CD4-positive, alpha-beta T cell treated with Interleukin-17A for 1 hour (primary cell): ENCODE measurements around the gene PLCB1.
"Not testable (repeated sequence)": the region's sequence is repeated elsewhere in the genome, so short reads cannot be mapped to it uniquely, and the experiment has no call there.

Source experiments
- DNase-seq: peaks from one replicate; pipeline ENCODE4 v3.0.0-alpha.2; 2020

Gene PLCB1

DNA sequence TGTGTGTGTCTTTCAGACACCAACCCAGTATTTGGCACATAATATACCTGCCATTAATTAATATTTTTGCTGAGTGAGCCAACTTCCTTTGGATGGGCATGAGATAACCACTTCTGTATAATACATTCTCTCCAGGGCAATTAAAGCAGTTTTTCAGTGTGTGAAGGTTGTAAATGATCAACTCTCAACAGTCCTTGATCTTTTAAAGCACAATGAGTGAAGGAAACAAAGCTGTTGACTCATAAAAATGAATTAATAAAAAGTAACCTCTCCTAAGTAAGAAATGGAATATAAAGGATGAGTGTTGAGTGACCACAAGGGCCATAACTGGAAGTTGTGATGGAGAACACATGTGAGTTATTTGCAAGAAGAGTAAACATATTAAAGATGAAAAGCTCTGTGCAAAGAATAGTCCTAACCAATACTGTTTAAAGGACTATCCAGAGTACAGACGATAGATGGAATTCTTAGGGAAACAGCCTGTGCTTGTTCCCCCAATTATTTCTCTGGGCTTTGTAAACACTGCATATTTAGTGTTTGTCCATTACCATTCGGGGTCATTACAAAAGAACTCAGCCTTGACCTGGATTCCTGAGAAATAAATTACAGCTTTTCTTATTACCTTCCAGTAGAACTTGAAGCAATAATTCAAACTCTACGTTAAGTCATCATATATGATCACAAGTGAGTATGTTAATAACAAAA, 446.2 kb downstream of the PLCB1 start:
- no peak for DNase-seq

DNA sequence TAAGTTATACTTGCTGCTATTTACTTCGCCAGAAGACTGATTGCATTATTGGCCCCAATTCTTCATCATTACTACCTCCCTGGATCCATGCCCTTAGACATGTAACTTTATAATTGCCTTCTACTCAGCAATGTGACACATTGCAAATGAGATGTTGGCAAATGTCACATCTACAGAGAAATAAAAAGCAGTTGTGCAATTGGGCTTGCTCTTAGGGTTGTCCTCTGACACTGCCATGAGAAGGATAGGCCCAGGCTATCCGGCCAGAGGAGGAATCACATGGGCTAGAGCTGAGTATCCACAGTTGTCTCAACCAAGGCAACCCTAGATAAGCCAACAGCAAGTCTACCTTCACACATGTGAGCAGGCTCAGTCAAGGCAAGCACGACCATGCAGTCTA, 447.0 kb downstream of the PLCB1 start:
- no peak for DNase-seq

DNA sequence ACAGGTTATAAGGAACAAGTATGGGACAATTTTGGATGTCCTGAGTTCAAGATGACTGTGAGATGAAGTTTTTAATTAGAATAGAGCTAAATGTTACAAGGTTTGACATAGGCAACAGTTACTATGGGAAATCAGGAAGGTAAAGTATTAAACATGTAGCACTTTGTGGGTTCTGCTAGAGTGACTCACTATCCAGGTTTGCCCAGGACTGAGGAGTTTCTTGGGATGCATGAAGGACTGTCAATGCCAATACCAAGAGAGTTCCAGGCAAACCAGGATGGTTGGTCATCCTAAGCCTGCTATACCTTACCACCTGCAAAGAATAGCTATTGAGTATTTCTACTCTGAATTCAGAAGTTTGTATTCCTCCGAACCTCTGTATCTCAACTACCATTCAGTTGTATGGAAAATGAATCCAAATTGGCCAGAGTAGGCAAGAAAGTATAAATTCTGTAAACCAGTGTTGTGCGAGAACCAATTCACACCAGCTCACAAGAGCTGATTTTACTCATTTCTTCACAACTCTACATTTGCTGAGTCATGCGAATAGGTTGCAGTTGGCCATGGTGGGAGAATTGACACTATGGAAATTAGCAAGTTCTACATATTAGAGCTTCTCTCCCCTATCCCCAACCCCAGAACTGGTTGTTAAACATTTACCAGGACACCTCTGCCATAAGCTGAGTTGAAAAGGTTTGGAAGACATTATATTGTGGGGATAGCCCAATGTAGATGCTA, 449.5 kb downstream of the PLCB1 start:
- DNase-seq: no peak

DNA sequence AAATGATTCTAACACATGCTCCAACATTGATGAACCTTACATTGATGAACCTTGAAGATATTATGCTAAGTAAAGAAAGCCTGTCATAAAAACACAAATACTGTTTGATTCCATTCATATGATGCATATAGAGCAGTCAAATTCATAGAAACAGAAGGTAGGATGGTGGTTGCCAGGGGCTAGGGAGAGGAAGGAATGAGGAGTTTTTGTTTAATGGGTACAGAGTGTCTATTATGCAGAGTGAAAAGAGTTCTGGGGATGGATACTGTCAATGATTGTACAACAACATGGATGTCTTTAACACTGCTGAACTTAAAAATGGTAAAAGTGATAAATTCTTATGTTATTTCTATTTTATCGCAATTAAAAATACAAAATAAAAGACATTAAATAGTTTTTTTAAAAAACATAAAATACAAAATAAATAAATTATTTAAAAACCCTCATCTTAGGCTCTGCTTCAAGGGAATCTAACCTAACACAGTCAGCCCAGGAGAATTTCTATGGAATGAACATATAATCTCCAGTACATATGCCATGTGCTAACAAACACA, 451.0 kb downstream of the PLCB1 start:
- DNase-seq: no peak

DNA sequence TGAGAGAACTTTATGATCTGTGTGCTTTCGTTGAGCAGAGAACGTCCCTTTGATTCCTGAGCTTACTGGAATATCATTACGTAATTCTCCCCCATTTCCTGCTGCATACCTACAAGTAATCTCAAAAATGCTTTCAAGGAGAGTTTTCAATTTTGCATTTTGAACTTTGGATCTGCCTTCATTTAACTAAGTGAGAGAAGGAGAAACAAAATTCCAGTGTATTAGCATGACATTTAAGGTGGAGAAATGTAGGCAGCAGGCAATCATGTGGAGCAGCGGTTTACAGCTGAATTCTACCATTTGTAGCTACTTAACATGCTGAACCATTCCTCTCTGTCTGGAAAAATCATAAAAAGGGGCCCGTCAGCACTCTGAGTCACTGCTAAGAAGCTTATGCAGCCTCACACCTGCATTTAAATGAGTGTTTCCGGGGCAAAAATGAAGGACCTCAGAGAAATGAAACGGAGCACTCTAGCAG, 451.5 kb downstream of the PLCB1 start:
- DNase-seq: no peak

DNA sequence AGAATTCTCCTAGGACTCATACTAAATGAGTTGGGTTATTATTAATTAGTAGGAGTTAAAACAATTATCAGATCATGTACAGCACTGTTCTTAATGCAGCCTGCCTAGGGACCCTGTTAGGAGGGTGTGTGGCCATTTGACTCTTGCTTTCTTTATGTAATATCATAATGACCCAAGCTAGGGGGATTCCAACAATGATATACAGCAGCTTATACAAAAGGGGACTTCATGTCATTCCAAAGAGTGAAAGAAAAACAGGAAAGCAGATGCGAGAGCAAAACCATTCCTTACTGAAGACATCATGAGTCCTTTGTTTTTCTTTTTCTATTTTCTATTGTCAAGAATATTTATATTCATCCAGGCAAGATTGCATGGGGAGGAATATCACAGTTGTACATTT, 455.2 kb downstream of the PLCB1 start:
- DNase-seq: no peak

DNA sequence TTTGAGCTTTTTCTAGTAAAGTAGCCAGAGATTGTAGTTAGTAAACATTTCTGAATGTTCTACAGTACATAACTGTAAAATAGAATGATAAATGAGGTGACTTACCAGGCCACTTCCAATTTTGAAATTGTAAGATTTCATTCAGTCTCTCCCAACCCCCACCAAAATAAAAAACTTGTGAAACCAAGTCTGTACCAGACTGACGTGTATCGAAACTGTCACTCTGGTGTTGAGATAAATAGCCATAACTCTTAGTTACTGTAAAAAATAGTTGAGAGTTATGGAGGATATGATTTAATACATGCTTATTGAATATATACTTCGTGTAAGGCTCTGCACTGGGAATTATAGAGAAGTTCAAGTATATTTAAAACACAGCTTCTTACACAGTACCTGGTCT, 455.7 kb downstream of the PLCB1 start:
- DNase-seq: no peak

DNA sequence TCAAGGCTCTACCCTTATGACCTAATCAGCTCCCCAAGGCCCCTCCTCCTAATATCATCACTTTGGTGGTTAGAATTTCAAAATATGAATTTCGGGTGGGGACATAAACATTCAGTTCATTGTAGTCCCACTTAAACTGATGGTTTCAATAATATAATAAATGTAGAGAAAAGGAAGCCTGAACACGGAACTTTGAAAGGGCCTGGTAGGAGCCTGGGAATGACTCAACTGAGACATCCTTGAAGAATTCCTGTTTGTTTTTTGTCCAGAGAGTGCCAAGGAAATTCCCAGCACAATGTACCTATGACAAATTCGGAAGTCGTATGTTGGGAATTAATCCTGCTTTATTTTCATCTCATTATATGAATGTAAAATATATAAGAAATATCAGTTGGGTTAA, 457.9 kb downstream of the PLCB1 start:
- no peak for DNase-seq

DNA sequence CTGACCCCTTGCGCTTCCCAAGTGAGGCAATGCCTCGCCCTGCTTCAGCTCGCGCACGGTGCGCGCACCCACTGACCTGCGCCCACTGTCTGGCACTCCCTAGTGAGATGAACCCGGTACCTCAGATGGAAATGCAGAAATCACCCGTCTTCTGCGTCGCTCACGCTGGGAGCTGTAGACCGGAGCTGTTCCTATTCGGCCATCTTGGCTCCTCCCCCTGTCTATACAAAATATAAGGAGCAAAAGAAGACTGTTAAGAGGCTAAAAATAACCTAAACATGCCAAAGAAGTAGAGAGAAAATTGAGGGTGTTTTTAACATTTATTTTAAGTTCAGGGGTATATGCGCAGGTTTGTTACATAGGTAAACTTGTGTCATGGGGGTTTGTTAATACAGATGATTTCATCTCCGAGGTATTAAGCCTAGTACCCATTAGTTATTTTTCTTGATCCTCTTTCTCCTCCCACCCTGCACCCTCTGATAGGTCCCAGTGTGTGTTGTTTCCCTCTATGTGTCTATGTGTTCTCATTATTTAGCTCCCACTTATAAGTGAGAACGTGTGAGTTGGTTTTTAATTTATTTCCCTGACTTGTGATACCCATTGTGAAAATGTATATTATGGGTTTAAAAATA, 469.0 kb downstream of the PLCB1 start:
- not testable (repeated sequence) for DNase-seq

DNA sequence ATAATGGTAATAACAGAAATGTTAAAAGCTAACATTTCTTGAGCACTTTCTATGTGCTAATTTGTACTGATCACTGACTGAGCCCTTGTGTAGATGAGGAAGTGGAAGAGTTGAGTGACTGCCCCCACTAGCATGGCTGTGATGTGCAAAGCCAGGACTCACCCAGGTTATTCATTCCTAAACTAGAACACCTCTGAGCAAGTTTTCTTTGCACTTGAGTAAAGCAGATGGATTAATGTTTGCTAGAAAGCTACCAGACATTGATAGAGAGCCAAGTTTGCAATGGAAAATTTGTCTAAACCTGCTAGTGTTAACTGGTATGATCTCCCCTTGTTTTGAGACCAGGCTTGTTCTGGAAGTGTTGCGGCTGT, 469.5 kb downstream of the PLCB1 start:
- no peak for DNase-seq

DNA sequence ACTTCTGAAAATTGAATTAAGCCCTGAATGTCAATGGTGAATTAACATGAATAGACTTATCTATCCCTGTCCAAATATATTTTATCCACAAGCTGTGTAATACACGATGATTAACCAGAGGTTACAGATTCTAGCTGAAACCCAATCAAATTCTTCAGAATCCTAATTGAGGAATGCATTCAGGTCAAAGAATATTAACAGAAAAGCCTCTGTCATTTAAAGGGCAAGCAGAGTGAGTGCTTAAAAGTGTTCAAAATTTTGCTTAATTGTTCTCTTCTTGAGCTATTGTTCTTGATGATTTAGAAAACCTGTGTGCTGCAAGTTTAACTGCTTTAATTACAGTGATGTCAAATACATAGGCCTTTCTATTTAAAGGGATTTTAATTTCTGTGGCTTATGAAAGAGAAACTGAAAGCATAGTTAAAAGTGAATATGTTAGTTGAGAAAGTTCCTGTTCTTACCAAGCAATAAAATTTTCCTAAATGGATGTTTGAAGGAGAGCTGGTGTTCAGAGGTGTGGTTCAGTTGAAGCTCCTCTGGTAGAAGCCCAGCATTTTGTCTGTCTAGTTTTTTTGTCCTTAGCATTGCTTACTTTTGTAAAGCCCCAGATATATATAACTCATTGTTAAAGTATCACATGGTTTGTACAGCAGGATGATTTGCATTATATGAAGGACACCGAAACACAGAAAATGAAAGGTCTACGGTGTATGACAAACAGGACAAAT, 470.5 kb downstream of the PLCB1 start:
- DNase-seq: peak; percentile 13

DNA sequence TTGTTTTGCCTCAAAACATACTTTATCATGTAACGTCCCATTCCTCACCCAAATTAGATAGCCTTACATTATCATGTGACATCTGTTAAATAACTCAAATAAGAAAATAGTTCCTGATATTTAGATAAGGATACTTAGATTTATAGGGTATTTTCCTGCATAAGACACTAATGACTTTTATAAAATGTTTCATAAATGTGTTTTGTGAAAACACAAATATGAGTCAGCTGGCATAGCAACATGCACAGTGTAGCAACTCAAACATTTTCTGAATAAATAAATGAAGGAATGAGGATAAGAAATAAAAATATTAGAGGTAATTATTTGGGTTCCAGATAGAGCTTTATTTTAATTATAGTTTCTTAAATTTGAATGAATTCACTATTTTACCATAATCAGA, 476.4 kb downstream of the PLCB1 start:
- no peak for DNase-seq

DNA sequence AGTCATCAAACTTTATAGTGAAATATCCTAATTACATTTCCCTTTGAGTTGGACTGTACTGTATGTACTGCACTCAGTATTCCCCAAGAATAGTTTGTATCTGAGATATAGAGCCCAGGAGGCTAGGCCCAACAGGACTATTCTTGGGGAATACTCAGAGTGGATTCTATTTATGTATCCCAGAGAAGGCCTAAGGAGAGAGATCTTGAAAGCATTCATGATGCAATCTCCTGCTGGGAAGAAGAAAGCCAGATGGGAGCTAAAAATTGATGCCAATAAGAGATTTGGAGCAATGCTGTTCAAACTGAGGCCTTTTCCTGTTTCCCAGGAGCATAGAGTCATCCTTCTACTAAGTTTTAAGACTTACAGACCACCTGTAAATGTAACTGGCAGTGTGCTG, 484.7 kb downstream of the PLCB1 start:
- no peak for DNase-seq

DNA sequence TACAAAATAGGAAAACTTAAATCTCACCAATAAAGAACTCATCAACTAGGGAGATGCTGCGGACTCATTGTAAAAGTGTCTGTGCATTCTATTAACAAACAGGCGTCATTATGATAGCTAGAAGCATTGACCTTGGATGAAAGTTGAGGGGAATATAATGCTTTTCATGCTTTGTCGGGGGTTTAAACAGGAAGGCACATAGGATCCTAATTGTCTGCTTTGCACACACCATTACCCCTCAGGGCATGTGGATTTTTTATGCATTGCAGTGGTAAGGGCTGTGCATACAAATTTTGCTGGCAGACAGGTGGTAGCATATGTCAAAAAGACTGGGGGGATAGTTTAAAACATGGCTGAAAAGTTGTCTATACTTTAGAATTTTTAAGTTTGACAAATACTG, 488.9 kb downstream of the PLCB1 start:
- no peak for DNase-seq

DNA sequence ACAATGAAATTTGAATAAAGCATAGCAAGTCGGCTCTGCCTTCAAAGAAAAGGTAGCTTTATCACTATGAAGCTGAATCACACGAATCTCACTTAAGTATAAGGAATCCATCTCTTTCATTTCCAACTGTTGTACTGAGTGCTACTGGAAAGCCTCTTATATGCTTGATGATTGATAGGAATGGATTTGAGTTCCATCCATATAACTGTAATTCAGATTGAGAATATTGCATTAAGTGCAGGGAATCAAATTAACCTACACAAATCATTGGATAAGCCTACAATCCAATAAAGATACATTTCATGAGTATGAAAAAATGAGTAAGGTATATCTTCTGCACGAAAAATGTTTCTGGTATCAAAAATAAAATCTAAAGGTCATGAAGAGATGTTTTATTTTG, 492.0 kb downstream of the PLCB1 start:
- DNase-seq: no peak

DNA sequence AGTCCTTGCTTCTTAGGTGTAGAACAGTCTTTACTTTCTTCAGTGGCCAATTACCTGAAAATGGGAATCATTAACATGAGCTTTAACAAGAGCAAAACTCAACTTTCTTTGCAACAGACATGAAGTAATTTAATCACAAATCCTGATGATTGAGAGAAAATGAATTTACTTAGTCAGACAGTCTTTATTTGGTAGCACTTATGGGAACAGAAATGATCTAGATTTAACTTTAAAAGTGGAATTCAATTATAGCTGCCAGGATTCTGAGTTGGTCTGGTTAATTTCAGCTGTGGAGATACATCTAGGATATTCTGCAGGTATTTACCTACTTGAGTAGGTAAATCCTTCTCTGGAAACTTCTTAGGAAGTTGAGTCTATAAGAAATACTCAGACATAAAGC, 492.6 kb downstream of the PLCB1 start:
- no peak for DNase-seq

DNA sequence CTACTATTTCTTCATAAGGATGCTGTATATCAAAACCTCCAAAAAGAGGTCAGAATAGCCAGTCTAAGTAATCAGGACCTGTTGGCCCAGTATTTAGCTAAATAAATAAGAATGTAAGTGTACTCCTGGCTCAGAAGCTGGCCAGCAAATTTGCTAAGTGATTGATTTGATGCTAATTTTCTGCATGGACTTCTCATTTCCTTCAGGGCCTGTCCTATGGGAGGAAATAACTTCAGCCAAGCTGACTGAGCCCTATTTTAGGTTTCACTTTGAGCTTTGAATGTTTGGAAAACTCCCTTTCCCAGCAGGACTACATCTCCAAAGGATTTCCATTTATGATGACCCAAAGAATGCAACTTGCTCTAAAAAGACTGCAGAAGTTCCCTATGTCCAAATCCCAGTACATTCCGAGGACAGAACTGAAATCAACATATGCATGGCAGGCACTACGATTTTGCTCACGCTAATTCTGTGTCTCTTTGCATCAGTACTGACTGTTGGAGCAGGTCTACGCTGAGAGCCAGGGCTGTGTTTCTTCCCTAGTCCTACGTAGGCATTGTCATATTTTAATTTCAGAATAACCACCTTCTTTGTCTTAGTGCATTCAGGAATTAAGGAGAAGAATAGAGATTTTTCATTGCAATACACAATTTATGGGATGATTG, 495.4 kb downstream of the PLCB1 start:
- DNase-seq: no peak

DNA sequence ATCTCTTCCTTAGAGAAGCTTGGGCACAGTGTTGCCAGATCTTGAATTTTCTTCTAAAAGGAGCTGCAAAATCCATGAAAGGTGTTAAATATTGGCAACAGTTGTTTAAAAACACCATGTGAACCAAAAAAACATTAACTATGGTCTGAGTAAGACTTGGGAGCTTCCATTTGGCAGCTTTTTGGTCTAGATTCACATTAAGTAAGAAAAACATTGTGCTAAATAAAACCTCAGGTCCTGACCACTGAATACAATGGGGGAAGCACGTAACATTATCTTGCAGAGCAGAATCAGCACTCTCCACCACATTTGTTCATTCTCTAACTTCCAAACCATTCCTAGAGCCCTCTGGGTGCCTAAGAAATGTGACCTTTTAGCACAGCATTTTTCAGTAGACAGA, 499.2 kb downstream of the PLCB1 start:
- DNase-seq: no peak

DNA sequence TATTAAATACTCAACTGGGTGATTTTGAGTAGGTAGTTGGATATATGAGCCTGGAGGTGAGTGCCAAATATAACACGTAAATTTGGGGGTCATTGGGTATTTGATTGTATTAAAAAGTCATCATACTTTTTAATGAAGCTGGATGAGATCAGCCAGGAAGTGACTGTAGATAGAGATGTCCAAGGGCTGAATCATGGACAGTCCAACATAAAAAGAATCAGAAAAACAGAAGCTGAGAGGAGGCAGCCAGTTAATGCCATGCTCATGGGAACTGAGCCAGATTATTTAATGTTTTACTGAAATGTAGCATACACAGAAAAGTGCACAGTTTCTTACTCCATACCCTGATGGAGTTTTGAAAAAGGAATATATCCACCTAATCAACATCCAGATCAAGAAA, 501.3 kb downstream of the PLCB1 start:
- DNase-seq: no peak

DNA sequence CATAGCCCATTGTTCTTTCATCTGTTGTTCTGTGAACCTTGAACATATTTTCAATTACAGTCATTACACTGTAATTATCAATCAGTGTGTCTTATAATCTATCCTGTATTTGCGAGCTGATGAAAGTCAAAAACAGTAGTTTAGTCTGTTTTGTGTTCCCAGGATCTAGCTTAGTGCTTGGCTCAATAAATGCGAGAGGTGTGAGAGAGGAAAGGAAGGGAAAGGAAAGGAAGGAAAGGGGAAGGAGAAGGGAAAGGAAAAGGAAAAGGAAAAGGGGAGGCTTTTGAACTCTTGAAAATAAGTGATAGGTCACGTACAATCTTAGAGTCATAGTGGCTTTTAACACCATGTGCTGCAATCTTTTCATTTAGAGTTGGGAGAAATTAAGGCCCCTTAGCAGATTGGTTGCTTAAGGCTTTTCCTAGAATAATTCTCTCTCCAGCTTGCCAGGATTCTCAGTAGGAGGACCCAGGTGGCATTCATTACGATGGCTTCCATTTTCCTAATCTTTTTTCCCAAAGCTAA, 503.0 kb downstream of the PLCB1 start:
- no peak for DNase-seq

DNA sequence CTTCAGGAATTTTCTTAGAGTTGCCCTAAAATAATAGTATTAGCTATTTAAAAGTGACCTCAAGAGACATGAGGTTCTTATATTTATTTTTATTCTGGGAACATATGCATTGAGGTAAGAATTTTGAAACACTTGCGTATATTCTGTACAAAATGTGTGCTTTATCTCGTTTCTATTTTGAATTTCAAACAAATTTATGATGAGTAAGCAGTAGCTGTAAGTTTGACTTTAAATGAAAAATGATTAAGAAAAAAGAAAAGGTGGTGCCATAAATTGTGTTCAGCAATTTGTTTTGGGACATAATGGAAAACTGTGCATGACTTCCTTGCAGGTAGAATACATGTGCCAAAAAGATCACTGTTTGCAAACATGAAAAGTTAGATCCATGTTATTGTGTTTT, 503.8 kb downstream of the PLCB1 start:
- no peak for DNase-seq

DNA sequence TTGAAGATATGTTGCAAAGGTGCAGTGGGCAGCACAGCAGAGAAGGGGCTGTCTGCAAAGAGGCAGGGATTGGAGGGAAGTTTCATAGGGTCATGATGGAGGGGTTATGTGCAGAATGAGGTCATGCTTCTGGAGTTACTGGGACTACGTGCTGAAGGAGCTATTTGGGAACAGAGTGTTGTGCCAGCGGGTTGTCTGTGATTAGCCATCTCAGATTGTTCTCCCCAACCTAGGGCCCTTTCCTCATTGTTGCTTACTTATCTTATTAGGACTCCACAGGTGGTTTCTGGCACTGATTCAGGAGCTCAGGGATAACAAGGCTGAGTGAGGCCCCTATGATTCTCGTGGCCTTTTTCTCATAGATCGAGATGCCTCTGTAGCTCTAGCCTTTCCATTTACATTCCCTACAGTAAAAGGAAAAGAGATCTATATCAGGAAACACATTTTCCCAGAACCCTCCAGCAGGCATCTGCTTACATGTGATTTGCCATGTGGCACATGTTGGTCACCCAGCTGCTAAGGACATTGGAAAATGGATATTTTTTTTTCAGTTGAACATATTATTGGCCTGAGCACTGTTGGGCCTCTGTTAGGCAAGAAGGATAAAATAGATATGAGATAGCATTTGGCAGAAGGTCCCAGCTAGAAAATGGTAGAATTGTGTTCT, 507.2 kb downstream of the PLCB1 start:
- no peak for DNase-seq
